ENCODE measurements around the gene CD244. TPM values are rescaled to one million over a fixed set of nuclear protein-coding genes. Genes with fewer than 3 reads are reported as not detected.
"Not testable (repeated sequence)": the region's sequence is repeated elsewhere in the genome, so short reads cannot be mapped to it uniquely, and the experiment has no call there.

CD244 gene
- total RNA-seq, 2 experiments from 2014 or later, result 0.28 to 0.37 TPM

DNA sequence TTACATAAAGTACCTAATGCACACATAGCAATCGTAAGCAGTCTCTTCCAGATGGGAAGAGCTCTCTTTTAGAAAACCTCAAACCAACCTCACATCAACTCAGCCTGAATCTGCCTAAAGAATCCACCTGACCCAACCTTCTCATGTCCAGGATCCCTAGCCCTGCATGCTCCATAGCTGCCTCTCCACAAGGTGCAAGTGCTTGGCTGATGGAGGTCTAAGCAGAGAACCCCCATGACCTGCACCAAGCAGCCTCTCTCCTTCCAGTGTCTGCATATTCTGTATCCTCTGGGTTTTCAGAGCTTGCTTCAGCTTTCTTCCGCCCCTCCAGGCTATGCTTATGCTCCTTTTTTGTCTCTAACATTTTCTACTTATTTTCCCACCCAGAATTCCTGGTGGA is 64.2 kb downstream of the CD244 start:
- H3K27me3 Mint-ChIP-seq, result no peaks in the 10 kb centered on the region
- H3K9me3 Mint-ChIP-seq, result peaks cover 2% of the 10 kb centered on the region
- H3K36me3 Mint-ChIP-seq, result peaks cover 30% of the 10 kb centered on the region
- DNase-seq, result no peak
- H3K27ac Mint-ChIP-seq, result peak overlapping the region; percentile 96
- peaks cover 67% of the 10 kb centered on the region for H3K4me1 Mint-ChIP-seq
- H3K4me3 Mint-ChIP-seq, result peak overlapping the region; percentile 86

DNA sequence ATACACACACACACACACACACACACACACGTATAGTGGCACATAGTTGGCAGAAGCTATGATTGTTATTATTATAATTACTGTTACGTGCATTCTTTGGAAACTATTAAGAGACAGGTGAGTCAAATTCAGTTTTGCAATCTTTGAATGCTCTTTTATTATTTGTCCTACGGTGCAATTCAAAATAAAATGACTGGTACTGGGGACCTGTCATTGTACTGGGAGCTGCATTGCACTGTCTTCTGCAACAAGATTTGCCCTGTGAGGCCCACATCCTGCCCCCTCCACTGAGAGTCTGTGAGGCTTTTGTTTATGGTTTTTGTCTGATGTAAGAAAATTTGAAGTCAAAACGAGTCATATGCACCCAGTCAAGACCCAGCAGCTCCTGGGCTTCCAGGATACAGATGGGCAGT is 64.8 kb downstream of the CD244 start:
- Mint-ChIP-seq H3K4me1 (peaks cover 64% of the 10 kb centered on the region), H3K9me3 (peaks cover 2% of the 10 kb centered on the region), H3K4me3 (peak overlapping the region; percentile 86), H3K27ac (peak overlapping the region; percentile 96), H3K36me3 (peaks cover 25% of the 10 kb centered on the region), H3K27me3 (no peaks in the 10 kb centered on the region)
- DNase-seq, result peak; percentile 56

DNA sequence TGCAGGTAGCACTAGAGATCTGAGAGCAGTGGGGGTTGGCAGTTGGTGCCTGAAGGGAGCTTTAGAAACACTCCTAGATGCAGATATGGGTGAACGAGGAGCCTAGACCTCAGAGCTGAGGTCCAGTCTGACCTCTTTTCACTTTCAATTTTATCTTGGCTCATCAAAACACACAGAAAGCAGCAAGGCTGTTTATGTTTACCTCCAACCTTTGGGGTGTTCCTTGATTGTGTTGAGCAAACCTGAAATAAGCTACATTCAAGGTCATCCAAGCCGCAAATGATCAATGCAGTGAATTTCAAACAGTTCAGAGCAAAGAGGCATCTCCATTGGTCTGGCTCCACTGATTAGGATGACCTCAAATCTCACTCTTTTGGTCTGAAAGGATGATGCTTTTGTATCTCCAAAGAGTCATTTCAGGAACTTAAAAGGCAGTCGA is 65.4 kb downstream of the CD244 start:
- no peaks in the 10 kb centered on the region for H3K9me3 Mint-ChIP-seq
- peaks cover 22% of the 10 kb centered on the region for H3K36me3 Mint-ChIP-seq
- H3K4me3 Mint-ChIP-seq, result peak overlapping the region; percentile 86
- peaks cover 60% of the 10 kb centered on the region for H3K4me1 Mint-ChIP-seq
- DNase-seq, result no peak
- no peaks in the 10 kb centered on the region for H3K27me3 Mint-ChIP-seq
- H3K27ac Mint-ChIP-seq, result peak overlapping the region; percentile 96

DNA sequence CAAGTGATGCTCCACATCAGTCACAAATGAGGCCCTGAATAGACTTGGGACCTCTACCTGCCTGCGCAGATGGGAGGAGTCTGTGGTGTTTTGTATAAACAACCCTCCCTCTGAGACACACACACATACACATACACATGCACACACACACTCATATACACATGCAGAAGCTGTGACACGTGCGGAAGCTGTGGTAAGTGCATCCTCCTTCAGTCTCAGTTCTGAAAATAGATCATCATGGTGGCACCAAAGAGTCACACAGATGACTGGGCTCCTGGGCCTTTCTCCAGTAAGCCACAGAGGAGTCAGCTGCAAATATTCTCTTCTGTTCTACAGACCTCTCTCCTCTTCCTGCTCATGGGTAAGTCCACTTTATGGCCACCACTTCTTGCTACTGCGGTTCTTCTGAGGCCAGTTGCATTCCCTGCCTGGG is 66.7 kb downstream of the CD244 start, which contains the start of gene LY9:
Gene LY9 (plus strand): TSS at position 224 of the 433 bp plus-strand sequence. CDS start 14 bp downstream, at position 238.
- Mint-ChIP-seq H3K36me3 (peaks cover 15% of the 10 kb centered on the region), H3K27ac (peak within 1 kb of the TSS; percentile 96), H3K27me3 (no peaks in the 10 kb centered on the region), H3K4me1 (peaks cover 52% of the 10 kb centered on the region), H3K4me3 (peak within 1 kb of the TSS; percentile 86), H3K9me3 (no peaks in the 10 kb centered on the region)
- DNase-seq, result peak; percentile 75

DNA sequence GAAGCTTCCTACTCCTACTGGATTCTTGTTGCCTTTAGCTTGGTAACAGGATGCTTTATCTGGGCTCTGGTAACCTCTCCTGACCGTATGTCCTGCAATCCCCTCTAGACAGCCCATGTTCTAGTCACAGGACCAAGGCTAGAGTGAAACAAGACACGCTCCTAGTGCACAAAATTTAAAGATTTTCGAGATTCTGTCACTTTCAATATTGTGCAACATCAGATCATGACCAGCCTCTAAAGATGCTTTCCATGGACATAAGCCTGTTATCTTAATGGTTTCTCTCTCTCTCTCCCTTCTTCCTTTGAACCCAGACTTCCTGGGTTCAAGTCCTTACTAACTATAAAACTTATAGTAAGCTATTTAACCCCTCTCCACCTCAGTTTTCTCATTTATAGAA is 68.3 kb downstream of the CD244 start:
- Mint-ChIP-seq H3K4me1 (peaks cover 48% of the 10 kb centered on the region), H3K4me3 (no peak overlapping the region), H3K9me3 (no peaks in the 10 kb centered on the region), H3K27ac (no peak overlapping the region), H3K27me3 (no peaks in the 10 kb centered on the region), H3K36me3 (peaks cover 13% of the 10 kb centered on the region)
- DNase-seq, result no peak

DNA sequence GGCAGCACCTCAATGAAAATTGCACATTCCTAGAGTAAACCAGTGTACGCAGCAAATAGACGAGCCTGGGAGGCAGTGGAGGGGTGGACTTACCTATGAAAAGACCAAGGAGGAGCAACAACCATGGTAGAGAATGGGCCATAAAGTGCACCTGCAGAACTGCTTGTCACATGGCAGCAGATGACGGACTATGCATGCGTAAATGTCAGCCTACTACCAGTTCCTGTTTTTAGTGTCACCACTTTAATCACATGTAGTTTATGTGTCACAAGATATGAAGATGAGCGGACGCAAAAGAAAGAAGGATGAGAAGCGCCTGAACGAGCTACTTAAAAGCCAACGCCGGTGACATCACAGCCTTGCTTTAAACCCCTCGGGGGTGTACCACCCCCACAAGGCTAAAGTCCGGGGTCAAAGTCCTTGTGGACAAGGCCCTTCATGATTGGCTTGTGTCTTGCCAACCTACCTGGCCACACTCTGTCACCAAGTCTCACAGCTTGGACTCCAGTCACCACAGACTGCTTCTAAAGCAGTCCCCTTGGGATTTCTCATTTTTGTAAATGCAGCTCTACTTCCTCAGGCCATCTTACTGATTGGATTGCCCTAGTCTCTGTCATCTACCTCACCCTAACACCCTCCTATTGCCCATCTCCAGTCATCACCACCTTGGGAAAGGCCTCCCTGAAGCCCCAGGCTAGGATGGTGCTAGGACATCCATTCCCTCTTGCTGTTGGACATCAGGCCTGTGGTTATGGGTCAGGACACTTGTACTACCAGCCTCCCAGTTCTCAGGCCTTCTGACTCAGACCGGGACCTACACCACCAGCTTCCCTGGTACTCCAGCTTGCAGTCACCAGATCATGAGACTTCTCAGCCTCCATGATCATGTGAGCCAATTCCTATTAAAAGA is 72.7 kb downstream of the CD244 start:
- peaks cover 14% of the 10 kb centered on the region for H3K4me1 Mint-ChIP-seq
- no peaks in the 10 kb centered on the region for H3K27me3 Mint-ChIP-seq
- H3K36me3 Mint-ChIP-seq, result no peaks in the 10 kb centered on the region
- no peak overlapping the region for H3K4me3 Mint-ChIP-seq
- no peaks in the 10 kb centered on the region for H3K9me3 Mint-ChIP-seq
- peak overlapping the region; percentile 48 for H3K27ac Mint-ChIP-seq
- DNase-seq, result no peak

DNA sequence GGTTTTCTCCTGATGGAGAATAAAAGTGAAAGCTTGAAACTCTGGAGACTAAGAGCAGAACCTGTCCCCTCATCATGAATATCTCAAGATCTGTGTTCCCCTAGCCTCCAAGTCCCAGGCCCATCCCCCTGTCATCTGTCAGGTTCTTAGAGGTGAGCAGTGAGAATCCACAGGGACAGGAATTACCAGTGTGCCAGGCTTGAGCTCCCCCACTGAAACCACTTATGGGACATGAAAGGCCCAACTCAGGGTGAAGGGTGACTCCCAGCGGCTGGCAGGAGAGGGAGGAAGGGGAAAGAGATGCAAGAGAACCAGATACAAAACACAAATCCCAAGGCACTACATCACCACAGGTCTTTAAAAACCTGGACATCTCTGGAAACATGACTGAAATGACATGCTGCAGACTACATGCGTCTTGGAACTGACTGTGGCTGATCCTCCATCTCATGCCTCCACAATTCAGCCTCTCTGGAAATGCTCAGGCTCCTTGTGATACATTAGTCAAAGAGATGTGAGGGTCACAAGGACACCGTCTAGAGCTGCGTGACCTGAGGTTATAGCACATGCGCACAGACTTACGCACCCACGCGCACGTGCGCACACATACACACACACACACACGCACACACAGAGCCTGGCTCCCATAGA is 73.5 kb downstream of the CD244 start:
- Mint-ChIP-seq H3K4me3 (no peak overlapping the region), H3K36me3 (no peaks in the 10 kb centered on the region), H3K9me3 (no peaks in the 10 kb centered on the region), H3K4me1 (peaks cover 10% of the 10 kb centered on the region), H3K27ac (peak overlapping the region; percentile 48), H3K27me3 (no peaks in the 10 kb centered on the region)
- no peak for DNase-seq

DNA sequence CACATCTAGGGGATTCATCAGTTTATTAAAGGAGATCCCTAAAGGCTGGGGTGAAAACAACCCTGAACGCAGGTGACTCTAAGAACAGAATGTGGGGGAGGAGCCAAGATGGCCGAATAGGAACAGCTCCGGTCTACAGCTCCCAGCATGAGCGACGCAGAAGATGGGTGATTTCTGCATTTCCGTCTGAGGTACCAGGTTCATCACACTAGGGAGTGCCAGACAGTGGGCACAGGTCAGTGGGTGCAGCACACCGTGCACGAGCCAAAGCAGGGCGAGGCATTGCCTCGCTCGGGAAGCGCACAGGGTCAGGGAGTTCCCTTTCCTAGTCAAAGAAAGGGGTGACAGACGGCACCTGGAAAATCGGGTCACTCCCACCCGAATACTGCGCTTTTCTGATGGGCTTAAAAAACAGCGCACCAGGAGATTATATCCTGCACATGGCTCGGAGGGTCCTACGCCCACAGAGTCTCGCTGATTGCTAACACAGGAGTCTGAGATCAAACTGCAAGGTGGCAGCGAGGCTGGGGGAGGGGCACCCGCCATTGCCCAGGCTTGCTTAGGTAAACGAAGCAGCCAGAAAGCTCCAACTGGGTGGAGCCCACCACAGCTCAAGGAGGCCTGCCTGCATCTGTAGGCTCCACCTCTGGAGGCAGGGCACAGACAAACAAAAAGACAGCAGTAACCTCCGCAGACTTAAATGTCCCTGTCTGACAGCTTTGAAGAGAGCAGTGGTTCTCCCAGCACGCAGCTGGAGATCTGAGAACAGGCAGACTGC is 79.5 kb downstream of the CD244 start:
- H3K4me1 Mint-ChIP-seq, result peaks cover 10% of the 10 kb centered on the region
- not testable (repeated sequence) for DNase-seq, H3K36me3 Mint-ChIP-seq, H3K27ac Mint-ChIP-seq, H3K9me3 Mint-ChIP-seq, H3K4me3 Mint-ChIP-seq, H3K27me3 Mint-ChIP-seq

DNA sequence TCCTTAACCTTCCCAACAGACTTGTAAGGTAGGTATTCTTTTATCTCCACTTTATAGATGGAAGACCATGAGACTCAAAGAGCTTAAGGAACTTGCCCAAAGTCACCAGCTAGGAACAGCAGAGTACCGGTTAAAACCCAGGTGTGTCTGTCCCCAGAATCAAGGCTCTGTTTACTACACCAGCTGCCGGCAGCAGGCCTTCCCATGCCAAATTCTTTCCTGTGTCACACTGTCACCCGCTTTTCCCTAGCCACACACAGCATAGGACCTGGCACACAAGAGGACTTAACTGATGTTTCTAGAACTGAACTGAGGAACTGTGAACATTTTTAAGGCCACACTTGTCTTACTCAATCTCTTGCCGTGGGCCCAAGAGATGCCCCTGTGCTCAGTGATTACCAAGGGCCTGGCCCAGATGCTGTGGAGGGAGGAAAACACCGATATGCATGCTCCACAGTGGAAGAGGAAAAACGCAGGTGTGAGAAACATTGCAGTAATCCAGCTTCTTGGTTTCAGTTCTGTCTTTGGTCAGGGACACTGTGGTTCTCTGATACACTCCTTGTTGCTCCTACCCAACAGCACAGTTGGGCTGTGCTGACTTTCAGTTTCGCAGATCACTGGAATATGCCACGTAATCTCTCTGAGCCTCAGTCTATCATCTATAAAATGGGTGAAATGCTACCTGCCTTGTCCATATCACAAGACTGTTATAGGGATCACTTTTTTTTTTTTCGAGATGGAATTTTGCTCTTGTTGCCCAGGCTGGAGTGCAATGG is 80.6 kb downstream of the CD244 start:
- no peaks in the 10 kb centered on the region for H3K27me3 Mint-ChIP-seq
- no peaks in the 10 kb centered on the region for H3K9me3 Mint-ChIP-seq
- H3K4me1 Mint-ChIP-seq, result peaks cover 16% of the 10 kb centered on the region
- DNase-seq, result no peak
- peak overlapping the region; percentile 16 for H3K27ac Mint-ChIP-seq
- H3K36me3 Mint-ChIP-seq, result no peaks in the 10 kb centered on the region
- H3K4me3 Mint-ChIP-seq, result no peak overlapping the region

DNA sequence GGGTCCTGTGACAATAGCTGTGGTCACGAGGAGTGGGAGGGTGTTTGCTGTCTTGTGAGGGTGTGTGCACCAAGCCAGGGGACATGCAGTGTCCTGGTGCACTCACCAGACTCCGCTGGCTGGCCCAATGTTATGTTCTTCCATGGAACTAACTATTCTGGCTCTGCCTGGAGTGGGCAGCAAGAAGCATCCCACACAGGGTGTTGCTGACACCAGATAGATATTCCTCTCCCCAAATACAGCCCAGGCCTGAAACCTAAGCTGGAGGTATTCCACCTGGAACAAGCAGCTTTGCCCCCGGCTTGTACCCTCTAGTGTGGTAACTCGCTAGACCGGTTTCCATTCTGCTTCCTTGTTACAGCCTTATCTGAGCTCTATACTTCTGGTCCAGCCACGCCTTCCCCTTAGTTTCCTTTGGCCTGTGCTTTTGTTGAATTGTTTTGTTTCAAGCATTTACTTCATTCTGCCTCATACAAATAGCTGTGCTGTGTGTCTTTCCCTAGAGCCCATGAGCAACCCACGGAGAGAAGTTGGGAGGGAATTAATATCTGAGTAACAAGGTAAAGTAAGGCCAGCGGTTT is 81.4 kb downstream of the CD244 start:
- Mint-ChIP-seq H3K4me1 (peaks cover 21% of the 10 kb centered on the region), H3K36me3 (no peaks in the 10 kb centered on the region), H3K4me3 (no peak overlapping the region), H3K27me3 (no peaks in the 10 kb centered on the region), H3K9me3 (no peaks in the 10 kb centered on the region), H3K27ac (no peak overlapping the region)
- no peak for DNase-seq

DNA sequence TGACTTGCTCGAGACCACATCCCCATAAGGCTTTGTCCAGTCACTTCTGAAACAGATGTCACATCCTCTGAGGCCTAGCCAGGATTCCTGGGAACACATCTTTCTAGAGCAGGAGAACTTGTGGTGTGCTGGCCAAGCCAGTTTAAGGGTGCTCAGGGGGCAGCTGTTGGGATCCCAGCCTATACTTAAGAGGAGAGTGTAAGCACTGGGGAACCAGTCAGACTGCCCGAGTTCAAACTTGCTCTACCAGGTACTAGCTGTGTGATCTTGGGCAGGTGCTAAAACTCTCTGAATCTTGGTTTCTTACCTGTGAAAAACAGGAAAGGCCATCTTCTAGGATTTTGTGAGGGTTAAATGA is 82.3 kb downstream of the CD244 start:
- no peaks in the 10 kb centered on the region for H3K9me3 Mint-ChIP-seq
- DNase-seq, result no peak
- H3K4me1 Mint-ChIP-seq, result peaks cover 30% of the 10 kb centered on the region
- H3K36me3 Mint-ChIP-seq, result no peaks in the 10 kb centered on the region
- no peaks in the 10 kb centered on the region for H3K27me3 Mint-ChIP-seq
- H3K4me3 Mint-ChIP-seq, result no peak overlapping the region
- no peak overlapping the region for H3K27ac Mint-ChIP-seq
